GM04504 (cell line): ENCODE data around the gene SLC6A19.
"Not testable (repeated sequence)": the region's sequence is repeated elsewhere in the genome, so short reads cannot be mapped to it uniquely, and the experiment has no call there.

Source experiments
- DNase-seq: peaks from one replicate; pipeline ENCODE4 v3.0.0-alpha.2; 2012; ENCODE audit warnings: low read depth

SLC6A19 gene

GRCh38 chr5:1201327-1202025 lies at the start of gene SLC6A19:
Gene SLC6A19, plus strand, starts transcription at chr5:1201595. Its CDS starts 56 bp downstream, at chr5:1201651.
- DNase-seq, result no peak

- DNase-seq, result no peak
These were observed 49.2 kb upstream of the SLC6A19 start for GRCh38 chr5:1152156-1152555.

GRCh38 chr5:1152771-1153282 lies 48.6 kb upstream of the SLC6A19 start:
- DNase-seq, result no peak

GRCh38 chr5:1153428-1153827 lies 48.0 kb upstream of the SLC6A19 start:
- DNase-seq, result no peak

GRCh38 chr5:1155191-1156032 lies 46.0 kb upstream of the SLC6A19 start:
- no peak for DNase-seq

GRCh38 chr5:1156033-1156753 lies 45.2 kb upstream of the SLC6A19 start:
- no peak for DNase-seq

GRCh38 chr5:1156754-1157460 lies 44.5 kb upstream of the SLC6A19 start:
- no peak for DNase-seq

- not testable (repeated sequence) for DNase-seq
These were observed 43.9 kb upstream of the SLC6A19 start for GRCh38 chr5:1157461-1157986.

GRCh38 chr5:1158647-1159340 lies 42.6 kb upstream of the SLC6A19 start:
- no peak for DNase-seq

- DNase-seq, result no peak
These were observed 42.1 kb upstream of the SLC6A19 start for GRCh38 chr5:1159341-1159675.

GRCh38 chr5:1159774-1160406 lies 41.5 kb upstream of the SLC6A19 start:
- no peak for DNase-seq

GRCh38 chr5:1161108-1161832 lies 40.1 kb upstream of the SLC6A19 start:
- DNase-seq, result no peak

- no peak for DNase-seq
These were observed 39.6 kb upstream of the SLC6A19 start for GRCh38 chr5:1161833-1162229.

GRCh38 chr5:1162276-1162675 lies 39.1 kb upstream of the SLC6A19 start:
- DNase-seq, result no peak

- no peak for DNase-seq
These were observed 38.6 kb upstream of the SLC6A19 start for GRCh38 chr5:1162751-1163150.

- DNase-seq, result no peak
These were observed 38.0 kb upstream of the SLC6A19 start for GRCh38 chr5:1163366-1163765.

GRCh38 chr5:1163879-1164278 lies 37.5 kb upstream of the SLC6A19 start:
- no peak for DNase-seq

- no peak for DNase-seq
These were observed 36.4 kb upstream of the SLC6A19 start for GRCh38 chr5:1164696-1165630.

GRCh38 chr5:1165864-1166263 lies 35.5 kb upstream of the SLC6A19 start:
- no peak for DNase-seq
